ENCODE data around the gene MICU1.

The MICU1 gene

DNA sequence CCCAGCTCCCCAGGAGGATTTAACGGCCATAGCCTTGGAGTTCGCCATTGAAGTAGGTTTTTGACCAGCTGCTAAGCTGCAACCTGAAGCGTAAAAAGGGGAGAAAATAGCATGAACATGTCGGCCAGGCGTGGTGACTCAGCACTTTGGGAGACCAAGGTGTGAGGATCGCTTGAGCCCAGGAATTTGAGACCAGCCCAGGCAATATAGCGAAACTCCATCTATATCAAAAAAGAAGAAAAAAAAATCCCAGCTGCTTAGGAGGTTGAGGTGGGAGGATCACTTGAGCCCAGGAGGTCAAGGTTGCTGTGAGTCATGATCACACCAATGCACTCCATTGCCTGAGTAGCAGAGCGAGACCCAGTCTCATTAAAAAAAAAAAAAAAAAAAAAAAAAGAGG lies 33.8 kb upstream of the MICU1 start:
- no peaks in the 10 kb centered on the region for H3K9me2 ChIP-seq (replicated peaks; ENCODE audit: insufficient read depth, low read length)
- H3K9me3 ChIP-seq (ENCODE audit: insufficient read depth, low read length) = no peaks in the 10 kb centered on the region
- no peak overlapping the region for H2AFZ ChIP-seq (ENCODE audit: low read depth, low read length, severe bottlenecking)
- no peaks in the 10 kb centered on the region for H3K27me3 ChIP-seq (ENCODE audit: low read length)
- no peaks in the 10 kb centered on the region for H4K20me1 ChIP-seq (ENCODE audit: low read depth, low read length)
- no peaks in the 10 kb centered on the region for H3F3A ChIP-seq (ENCODE audit: insufficient read depth)
- H3K9ac ChIP-seq (ENCODE audit: low read length) = no peak overlapping the region
- H3K79me2 ChIP-seq (ENCODE audit: insufficient read depth, low read length) = no peaks in the 10 kb centered on the region
- TF ChIP-seq EZH2phosphoT487 (conservative IDR thresholded peaks at IDR 0.05; ENCODE audit: low read length) = no peak
- TF ChIP-seq, protein P1, sequence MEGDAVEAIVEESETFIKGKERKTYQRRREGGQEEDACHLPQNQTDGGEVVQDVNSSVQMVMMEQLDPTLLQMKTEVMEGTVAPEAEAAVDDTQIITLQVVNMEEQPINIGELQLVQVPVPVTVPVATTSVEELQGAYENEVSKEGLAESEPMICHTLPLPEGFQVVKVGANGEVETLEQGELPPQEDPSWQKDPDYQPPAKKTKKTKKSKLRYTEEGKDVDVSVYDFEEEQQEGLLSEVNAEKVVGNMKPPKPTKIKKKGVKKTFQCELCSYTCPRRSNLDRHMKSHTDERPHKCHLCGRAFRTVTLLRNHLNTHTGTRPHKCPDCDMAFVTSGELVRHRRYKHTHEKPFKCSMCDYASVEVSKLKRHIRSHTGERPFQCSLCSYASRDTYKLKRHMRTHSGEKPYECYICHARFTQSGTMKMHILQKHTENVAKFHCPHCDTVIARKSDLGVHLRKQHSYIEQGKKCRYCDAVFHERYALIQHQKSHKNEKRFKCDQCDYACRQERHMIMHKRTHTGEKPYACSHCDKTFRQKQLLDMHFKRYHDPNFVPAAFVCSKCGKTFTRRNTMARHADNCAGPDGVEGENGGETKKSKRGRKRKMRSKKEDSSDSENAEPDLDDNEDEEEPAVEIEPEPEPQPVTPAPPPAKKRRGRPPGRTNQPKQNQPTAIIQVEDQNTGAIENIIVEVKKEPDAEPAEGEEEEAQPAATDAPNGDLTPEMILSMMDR (IDR thresholded peaks at IDR 0.05; ENCODE audit: insufficient read depth, low read length, poor library complexity, severe bottlenecking) = no peak
- no peaks in the 10 kb centered on the region for H3K36me3 ChIP-seq (ENCODE audit: low read length)
- no peak overlapping the region for H3K4me3 ChIP-seq (ENCODE audit: insufficient read depth, low read length, poor library complexity, severe bottlenecking)
- no peak overlapping the region for H3K4me2 ChIP-seq (ENCODE audit: low read depth, low read length, poor library complexity, severe bottlenecking)
- no peak overlapping the region for H3K27ac ChIP-seq (ENCODE audit: low read depth, low read length)

DNA sequence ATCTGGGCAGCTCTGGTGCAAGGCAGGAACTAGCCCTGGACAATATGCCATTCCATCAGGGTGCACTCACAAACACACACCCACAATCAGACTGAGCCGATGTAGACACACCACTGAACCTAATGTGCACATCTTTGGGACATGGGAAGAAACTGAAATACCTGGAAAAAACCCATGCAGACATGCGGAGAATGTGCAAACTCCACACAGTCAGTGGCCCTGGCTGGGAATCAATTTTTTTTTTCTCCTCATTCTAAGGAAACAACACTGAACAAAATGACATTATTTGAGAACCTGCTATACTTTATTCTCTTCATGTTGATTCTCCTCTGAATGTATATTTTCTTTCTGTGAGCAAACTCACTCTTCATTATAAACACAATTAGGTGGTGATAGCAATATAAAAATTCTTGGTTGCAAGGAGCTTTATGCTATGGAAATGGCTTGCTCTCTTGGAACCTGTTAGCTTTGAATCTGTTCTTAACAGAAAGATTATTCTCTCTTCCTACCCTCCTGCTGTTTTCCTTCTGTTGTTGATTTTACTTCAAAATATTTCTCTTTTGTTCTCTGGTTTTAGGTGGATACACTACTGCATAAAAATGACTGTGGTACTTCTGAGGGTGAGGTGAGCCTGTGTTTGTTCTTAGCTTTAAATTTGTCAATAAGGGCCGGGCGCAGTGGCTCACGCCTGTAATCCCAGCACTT lies 33.0 kb upstream of the MICU1 start:
- H3K4me3 ChIP-seq (ENCODE audit: insufficient read depth, low read length, poor library complexity, severe bottlenecking) = no peak overlapping the region
- H3K9me3 ChIP-seq (ENCODE audit: insufficient read depth, low read length) = no peaks in the 10 kb centered on the region
- H3F3A ChIP-seq (ENCODE audit: insufficient read depth) = no peaks in the 10 kb centered on the region
- TF ChIP-seq, protein P1 (IDR thresholded peaks at IDR 0.05; ENCODE audit: insufficient read depth, low read length, poor library complexity, severe bottlenecking) = no peak
- TF ChIP-seq EZH2phosphoT487 (conservative IDR thresholded peaks at IDR 0.05; ENCODE audit: low read length) = no peak
- H3K36me3 ChIP-seq (ENCODE audit: low read length) = no peaks in the 10 kb centered on the region
- H4K20me1 ChIP-seq (ENCODE audit: low read depth, low read length) = no peaks in the 10 kb centered on the region
- no peaks in the 10 kb centered on the region for H3K79me2 ChIP-seq (ENCODE audit: insufficient read depth, low read length)
- no peak overlapping the region for H3K4me2 ChIP-seq (ENCODE audit: low read depth, low read length, poor library complexity, severe bottlenecking)
- H2AFZ ChIP-seq (ENCODE audit: low read depth, low read length, severe bottlenecking) = no peak overlapping the region
- H3K27ac ChIP-seq (ENCODE audit: low read depth, low read length) = no peak overlapping the region
- H3K9me2 ChIP-seq (replicated peaks; ENCODE audit: insufficient read depth, low read length) = no peaks in the 10 kb centered on the region
- H3K27me3 ChIP-seq (ENCODE audit: low read length) = no peaks in the 10 kb centered on the region
- H3K9ac ChIP-seq (ENCODE audit: low read length) = no peak overlapping the region

DNA sequence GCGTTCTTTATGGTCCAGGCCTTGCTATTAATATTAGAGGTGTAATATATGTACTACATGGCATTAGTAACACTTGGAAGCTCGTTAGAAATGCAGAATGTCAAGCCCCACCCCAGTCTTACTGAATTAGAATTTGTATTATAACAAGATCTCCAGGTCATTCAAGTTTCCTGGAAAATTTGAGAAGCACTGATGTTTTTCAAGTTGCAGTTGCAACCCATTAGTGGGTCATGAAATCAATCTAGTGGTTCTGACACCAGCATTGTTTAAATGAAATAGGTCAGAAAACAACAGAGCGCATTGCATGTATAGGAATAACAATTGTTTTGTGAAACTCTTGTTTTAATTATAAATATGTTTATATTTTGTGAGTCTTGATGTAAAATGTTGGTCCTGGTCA lies 28.8 kb upstream of the MICU1 start:
- Histone ChIP-seq H3K4me2 (ENCODE audit: low read depth, low read length, poor library complexity, severe bottlenecking) (no peak overlapping the region), H3K9me2 (replicated peaks; ENCODE audit: insufficient read depth, low read length) (no peaks in the 10 kb centered on the region), H3K27me3 (ENCODE audit: low read length) (no peaks in the 10 kb centered on the region), H3K4me3 (ENCODE audit: insufficient read depth, low read length, poor library complexity, severe bottlenecking) (no peak overlapping the region), H2AFZ (ENCODE audit: low read depth, low read length, severe bottlenecking) (no peak overlapping the region), H3K36me3 (ENCODE audit: low read length) (no peaks in the 10 kb centered on the region), H3K9ac (ENCODE audit: low read length) (no peak overlapping the region), H3K79me2 (ENCODE audit: insufficient read depth, low read length) (no peaks in the 10 kb centered on the region), H4K20me1 (ENCODE audit: low read depth, low read length) (no peaks in the 10 kb centered on the region), H3K9me3 (ENCODE audit: insufficient read depth, low read length) (no peaks in the 10 kb centered on the region), H3K27ac (ENCODE audit: low read depth, low read length) (no peak overlapping the region), H3F3A (ENCODE audit: insufficient read depth) (no peaks in the 10 kb centered on the region)
- TF ChIP-seq EZH2phosphoT487 (conservative IDR thresholded peaks at IDR 0.05; ENCODE audit: low read length) = no peak
- TF ChIP-seq, protein P1 (IDR thresholded peaks at IDR 0.05; ENCODE audit: insufficient read depth, low read length, poor library complexity, severe bottlenecking) = no peak

Measured in SU-DHL-6 (cell line).